H1 (cell line): Measurements from ENCODE around the gene TEDDM1.

Source experiments
- BACH1 ChIP-seq: IDR thresholded peaks from 2 replicates; pipeline ENCODE4 v1.6.1; 2012; ENCODE audit warnings: low read length, improper control_type of control experiment
- CTCF ChIP-seq, 3 experiments: IDR thresholded peaks; 1 replicate in 2 of 3; 2 replicates in 1 of 3; pipeline versions ENCODE4 v1.5.1 to v1.6.1; 2011; ENCODE audit warnings: low read length in 3 of 3, mild to moderate bottlenecking in 3 of 3, inconsistent platforms in 2 of 3, low read depth in 1 of 3, moderate library complexity in 1 of 3; ENCODE audit not compliant: insufficient read depth in 1 of 3; ENCODE audit errors: control extremely low read depth in 1 of 3
- E2F6 ChIP-seq: IDR thresholded peaks from 2 replicates; pipeline ENCODE4 v1.6.1; 2012; ENCODE audit warnings: inconsistent platforms
- EP300 ChIP-seq, 2 experiments: IDR thresholded peaks; 1 replicate in 1 of 2; 2 replicates in 1 of 2; pipeline ENCODE4 v1.6.1; 2011 to 2012; ENCODE audit warnings: low read depth in 2 of 2, low read length in 2 of 2, mild to moderate bottlenecking in 2 of 2, borderline replicate concordance in 1 of 2, inconsistent platforms in 1 of 2, moderate library complexity in 1 of 2
- EZH2 ChIP-seq: fragments of 200-600 bp; sonication (generic); IDR thresholded peaks from 2 replicates; pipeline ENCODE4 v1.7.1; 2012; ENCODE audit warnings: low read depth, mild to moderate bottlenecking, moderate library complexity, low read length, inconsistent platforms; ENCODE audit not compliant: severe bottlenecking
- GABPA ChIP-seq: IDR thresholded peaks from 2 replicates; pipeline ENCODE4 v1.6.1; 2011; ENCODE audit warnings: mild to moderate bottlenecking, low read length, moderate library complexity, borderline replicate concordance; ENCODE audit not compliant: insufficient read depth
- JUN ChIP-seq: IDR thresholded peaks from 2 replicates; pipeline ENCODE4 v1.6.1; 2011; ENCODE audit warnings: low read depth, mild to moderate bottlenecking, improper control_type of control experiment, low read length
- POLR2A ChIP-seq, 2 experiments: IDR thresholded peaks; 1 replicate in 1 of 2; 2 replicates in 1 of 2; pipeline ENCODE4 v1.6.1; 2011; ENCODE audit warnings: low read depth in 2 of 2, low read length in 2 of 2, mild to moderate bottlenecking in 2 of 2; ENCODE audit errors: control extremely low read depth in 1 of 2
- POLR2AphosphoS5 ChIP-seq: IDR thresholded peaks from 2 replicates; pipeline ENCODE4 v1.6.1; 2011; ENCODE audit warnings: low read depth, low read length
- SP4 ChIP-seq: IDR thresholded peaks from 2 replicates; pipeline ENCODE4 v1.6.1; 2012; ENCODE audit warnings: low read length, inconsistent platforms
- SRF ChIP-seq: IDR thresholded peaks from 2 replicates; pipeline ENCODE4 v1.6.1; 2011; ENCODE audit warnings: mild to moderate bottlenecking, low read depth, low read length, moderate library complexity
- SUZ12 ChIP-seq: fragments of 200-600 bp; sonication (generic); IDR thresholded peaks from 2 replicates; pipeline ENCODE4 v1.6.1; 2012; ENCODE audit warnings: mild to moderate bottlenecking, inconsistent platforms, low read length, moderate library complexity, mixed read lengths
- TAF1 ChIP-seq: IDR thresholded peaks from 2 replicates; pipeline ENCODE4 v1.6.1; 2011; ENCODE audit warnings: mild to moderate bottlenecking, low read depth, low read length
- ZNF274 ChIP-seq: IDR thresholded peaks from 2 replicates; pipeline ENCODE4 v1.7.0; 2012; ENCODE audit warnings: low read length, borderline replicate concordance; ENCODE audit errors: extremely low read depth

- TF ChIP-seq TAF1, result no peak
- TF ChIP-seq POLR2A (IDR thresholded peaks at IDR 0.05; ENCODE audit: control extremely low read depth in 1 of 2, low read depth in 2 of 2, low read length in 2 of 2), result no peak
- TF ChIP-seq CTCF (IDR thresholded peaks at IDR 0.05; ENCODE audit: control extremely low read depth in 1 of 3, insufficient read depth in 1 of 3, low read depth in 1 of 3, low read length in 3 of 3), result no peak
- no peak for TF ChIP-seq E2F6
- TF ChIP-seq GABPA, result no peak
- TF ChIP-seq POLR2AphosphoS5, result no peak
- no peak for TF ChIP-seq ZNF274
- TF ChIP-seq BACH1, result no peak
- no peak for TF ChIP-seq EP300 (IDR thresholded peaks at IDR 0.05; ENCODE audit: borderline replicate concordance in 1 of 2, low read depth in 2 of 2, low read length in 2 of 2)
- TF ChIP-seq JUN, result no peak
- TF ChIP-seq SUZ12, result no peak
- no peak for TF ChIP-seq EZH2
- no peak for TF ChIP-seq SRF
- TF ChIP-seq SP4, result no peak
These were observed 29.9 kb downstream of the TEDDM1 start for GRCh38 chr1:182370532-182370931.
